Activated CD4-positive, alpha-beta T cell treated with anti-CD3 and anti-CD28 coated beads, Interleukin-2, amount 50 U/mL, for 48 hours (primary cell): ENCODE data around the gene CD163L1.
A peak's percentile ranks its signal among the peaks of the same experiment; 100 is the strongest.
"Not testable (repeated sequence)": the region's sequence is repeated elsewhere in the genome, so short reads cannot be mapped to it uniquely, and the experiment has no call there.

Experiments
- DNase-seq, 2 experiments: peaks; one replicate each; pipeline ENCODE4 v3.0.0-alpha.2; 2020

The CD163L1 gene

DNA sequence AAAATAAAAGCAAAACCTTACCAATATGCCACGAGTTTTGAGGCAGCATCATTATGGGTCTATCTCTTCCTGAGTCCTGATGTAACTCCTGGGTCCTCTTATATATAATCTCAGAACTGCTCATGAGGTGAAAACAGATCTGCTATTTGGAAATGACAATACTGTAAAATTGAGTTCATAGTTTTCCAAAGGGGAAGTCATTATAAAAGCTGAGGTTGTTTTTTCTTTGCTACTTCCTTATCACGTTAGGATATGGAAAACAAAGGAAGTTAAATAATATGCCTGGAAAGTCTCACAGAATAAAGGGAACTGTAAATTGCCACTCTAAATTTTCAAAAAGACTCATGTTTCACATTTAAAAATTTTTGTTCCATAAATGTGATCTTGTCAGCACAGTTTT lies at the start of gene CD163L1:
TSS of gene CD163L1 (minus strand) at position 78 of the 400 bp plus-strand sequence. CDS start at position 52, 26 bp downstream.
- DNase-seq: no peak

DNA sequence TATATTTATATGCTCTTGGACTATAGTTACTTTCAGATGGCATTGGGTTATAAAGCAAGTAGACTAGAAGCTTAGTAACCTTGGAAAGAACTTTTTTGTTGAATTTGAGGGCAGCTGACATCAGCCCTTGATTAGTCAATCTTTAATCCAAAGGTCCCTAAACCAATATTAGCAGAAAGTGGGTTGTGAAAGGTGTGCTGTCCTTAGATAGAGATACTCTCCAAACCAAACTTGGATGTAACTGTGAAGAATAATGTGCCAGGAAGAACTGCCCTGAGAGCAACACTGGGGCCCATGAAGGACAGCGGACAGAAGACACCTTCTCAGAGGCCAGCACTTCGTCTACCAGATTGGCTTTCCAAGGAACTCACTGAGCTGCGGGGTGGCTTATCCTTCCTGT lies 49.1 kb upstream of the CD163L1 start:
- DNase-seq: no peak

- DNase-seq: no peak
Observed at GRCh38 chr12:7486512-7486911, 42.6 kb upstream of the CD163L1 start.

DNA sequence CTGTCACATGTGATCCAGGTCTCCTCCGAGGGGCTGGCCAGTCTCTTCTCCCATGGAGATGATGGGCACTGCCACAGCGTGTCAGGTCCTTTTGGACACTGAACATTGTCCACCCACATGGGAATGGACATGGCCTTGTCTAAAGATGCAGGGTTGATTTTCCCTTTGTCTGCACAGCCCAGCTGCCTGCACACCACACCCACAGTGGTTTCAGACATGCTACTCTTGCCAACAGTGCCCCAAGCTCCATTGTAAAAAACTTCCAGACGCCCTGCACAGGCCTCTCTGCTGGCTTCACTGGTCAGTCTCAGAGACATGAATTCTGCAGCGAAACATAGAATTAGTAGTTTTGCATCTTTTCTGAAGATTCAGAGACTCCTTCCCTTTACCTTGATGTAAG lies 41.1 kb upstream of the CD163L1 start:
- no peak for DNase-seq

GRCh38 chr12:7483343-7483742 lies 39.4 kb upstream of the CD163L1 start:
- DNase-seq: no peak

- no peak for DNase-seq
Observed at GRCh38 chr12:7479771-7480170, 35.8 kb upstream of the CD163L1 start.

DNA sequence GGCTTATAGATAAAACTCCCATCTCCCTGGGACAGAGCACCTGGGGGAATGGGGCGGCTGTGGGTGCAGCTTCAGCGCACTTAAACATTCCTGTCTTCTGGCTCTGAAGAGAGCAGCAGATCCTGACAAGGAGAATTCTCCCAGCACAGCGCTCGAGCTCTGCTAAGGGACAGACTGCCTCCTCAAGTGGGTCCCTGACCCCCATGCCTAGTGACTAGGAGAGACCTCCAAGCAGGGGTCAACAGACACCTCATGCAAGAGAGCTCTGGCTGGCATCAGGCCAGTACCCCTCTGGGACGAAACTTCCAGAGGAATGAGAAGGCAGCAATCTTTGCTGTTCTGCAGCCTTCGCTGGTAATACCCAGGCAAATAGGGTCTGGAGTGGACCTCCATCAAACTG lies 28.1 kb upstream of the CD163L1 start:
- no peak for DNase-seq

GRCh38 chr12:7460375-7461259 lies 16.7 kb upstream of the CD163L1 start:
- peak; percentile 55 to 62 for DNase-seq

GRCh38 chr12:7459973-7460372 lies 16.0 kb upstream of the CD163L1 start:
- no peak for DNase-seq

DNA sequence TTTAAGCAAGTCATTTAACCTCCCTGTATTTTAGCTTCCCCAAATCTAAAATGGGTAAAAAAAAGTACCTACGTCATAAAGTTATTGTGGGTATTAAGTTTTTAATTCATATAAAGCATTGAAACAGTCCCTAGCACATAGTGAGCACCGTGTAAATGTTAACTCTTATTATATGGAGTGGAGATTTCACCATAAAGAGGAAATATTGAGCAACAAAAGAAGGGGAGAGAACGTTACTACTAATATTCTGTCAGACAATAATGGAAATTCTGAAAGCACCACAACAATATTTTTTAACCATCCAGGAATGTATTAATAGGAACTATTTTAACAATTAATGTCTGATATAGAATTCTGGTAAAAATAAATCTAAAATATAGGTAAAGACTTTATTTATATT lies 7.8 kb upstream of the CD163L1 start:
- DNase-seq: no peak

GRCh38 chr12:7450667-7451066 lies 6.7 kb upstream of the CD163L1 start:
- no peak for DNase-seq

- no peak for DNase-seq
Observed at GRCh38 chr12:7448099-7448498, 4.1 kb upstream of the CD163L1 start.

DNA sequence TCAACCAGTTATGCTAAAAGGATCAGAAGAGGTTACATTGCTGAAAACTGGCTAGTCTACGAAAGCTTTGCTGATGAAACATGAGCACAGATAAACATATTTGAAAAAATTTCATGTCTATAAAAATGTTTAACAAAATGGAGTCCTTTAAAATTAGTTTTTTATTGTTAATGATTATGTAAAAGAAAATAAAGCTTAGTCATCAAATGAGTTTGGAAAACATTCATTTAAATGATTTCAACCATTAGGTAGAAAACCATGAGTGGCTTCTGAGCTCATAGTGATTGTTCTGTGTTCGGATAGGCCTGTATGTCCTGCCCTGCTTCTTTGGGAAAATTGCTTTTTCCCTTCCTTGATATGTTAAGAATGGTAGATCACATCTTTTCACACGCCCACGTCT lies 584 bp upstream of the CD163L1 start:
- DNase-seq: no peak

- no peak for DNase-seq
Observed at GRCh38 chr12:7441216-7441615, 2.7 kb downstream of the CD163L1 start.

- DNase-seq: peak; percentile 30 to 43
Observed at GRCh38 chr12:7439579-7440505, 4.1 kb downstream of the CD163L1 start.

DNA sequence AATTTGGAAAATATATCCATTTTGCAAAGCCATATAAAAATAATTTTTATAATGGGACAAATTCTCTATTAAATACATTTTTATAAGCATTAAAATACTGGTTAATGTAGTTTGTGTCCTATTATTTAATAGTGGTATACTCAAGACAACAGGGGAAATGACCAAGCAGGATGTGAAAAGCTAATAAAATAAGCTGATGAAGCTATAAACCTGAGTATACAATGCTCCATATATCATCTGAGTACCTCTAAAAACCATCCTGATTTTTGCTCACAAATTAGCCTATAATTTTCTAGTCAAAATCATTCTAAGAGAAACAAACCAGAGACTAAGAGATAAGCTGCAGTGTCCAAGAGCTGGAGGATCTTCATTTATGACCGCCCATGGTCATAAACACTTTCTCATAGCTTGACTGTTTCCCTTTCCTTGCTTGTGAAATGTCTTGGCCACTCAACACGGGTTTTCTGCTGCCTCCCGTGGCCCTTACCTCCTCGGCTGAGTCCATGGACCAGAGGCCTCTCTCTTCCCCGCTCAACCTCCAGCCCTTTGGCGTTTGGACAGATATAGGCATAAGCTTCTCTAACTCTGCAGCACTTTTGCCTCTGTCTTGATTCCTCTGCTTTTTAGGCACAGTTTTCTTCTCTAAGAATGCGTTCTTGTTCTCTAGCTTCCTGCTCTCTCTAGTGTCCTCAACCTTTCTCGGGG lies 5.5 kb downstream of the CD163L1 start:
- DNase-seq: not testable (repeated sequence)

DNA sequence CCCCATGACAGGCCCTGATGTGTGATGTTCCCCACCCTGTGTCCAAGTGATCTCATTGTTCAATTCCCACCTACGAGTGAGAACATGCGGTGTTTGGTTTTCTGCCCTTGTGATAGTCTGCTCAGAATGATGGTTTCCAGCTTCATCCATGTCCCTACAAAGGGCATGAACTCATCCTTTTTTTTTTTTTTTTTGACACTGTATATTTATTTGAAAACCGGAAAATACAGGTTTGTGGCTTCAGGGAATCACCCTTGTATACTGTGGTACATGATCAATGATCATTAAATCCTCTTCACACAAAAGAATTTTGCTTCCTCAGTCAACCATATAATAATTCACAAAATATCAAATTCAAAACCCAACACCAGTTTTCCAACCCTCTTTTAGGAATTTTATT lies 6.5 kb downstream of the CD163L1 start:
- not testable (repeated sequence) for DNase-seq

DNA sequence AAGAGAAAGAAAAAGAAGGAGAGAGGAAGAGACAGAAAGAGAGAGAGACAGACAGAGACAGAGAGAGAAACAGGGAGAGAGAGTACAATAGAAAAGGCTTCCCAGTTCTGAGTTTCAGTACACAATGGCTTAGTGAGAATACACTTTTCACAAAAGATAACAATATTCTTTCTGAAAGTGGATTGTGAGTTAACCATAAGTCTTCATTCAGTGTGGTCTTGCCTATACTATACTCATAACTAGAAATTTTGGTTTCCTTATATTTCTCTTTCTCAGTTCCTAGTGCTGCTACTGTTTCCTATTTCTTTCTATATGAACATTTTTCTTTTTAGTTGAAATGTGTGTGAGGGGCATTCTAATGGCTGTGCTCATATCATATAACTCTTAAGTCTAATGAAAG lies 9.3 kb downstream of the CD163L1 start:
- no peak for DNase-seq

- DNase-seq: no peak
Observed at GRCh38 chr12:7433276-7433822, 10.6 kb downstream of the CD163L1 start.

GRCh38 chr12:7431993-7432685 lies 11.8 kb downstream of the CD163L1 start:
- DNase-seq: no peak

DNA sequence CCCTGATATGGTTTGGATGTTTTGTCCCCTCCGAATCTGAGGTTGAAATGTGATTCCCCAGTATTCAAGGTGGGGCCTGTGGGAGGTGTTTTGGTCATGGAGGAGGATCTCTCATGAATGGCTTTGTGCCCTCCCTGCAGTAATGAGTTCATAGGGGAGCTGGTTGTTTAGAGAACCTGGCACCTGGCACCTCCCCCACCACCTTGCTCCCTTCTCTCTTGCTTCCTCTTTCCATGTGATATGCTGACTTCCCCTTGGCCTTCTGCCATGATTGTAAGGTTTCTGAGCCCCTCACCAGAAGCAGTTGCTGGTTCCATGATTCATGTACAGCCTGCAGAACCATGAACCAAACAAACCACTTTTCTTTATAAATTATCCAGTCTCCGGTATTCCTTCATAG lies 32.6 kb downstream of the CD163L1 start:
- DNase-seq: no peak

GRCh38 chr12:7404275-7404674 lies 39.7 kb downstream of the CD163L1 start:
- DNase-seq: no peak
